ENCODE data around the gene TCAIM. TPM values are rescaled to one million over a fixed set of nuclear protein-coding genes. Genes with fewer than 3 reads are reported as not detected.

TCAIM gene
- total RNA-seq, 1 donor from 2014 or later, result 22.8 TPM

DNA sequence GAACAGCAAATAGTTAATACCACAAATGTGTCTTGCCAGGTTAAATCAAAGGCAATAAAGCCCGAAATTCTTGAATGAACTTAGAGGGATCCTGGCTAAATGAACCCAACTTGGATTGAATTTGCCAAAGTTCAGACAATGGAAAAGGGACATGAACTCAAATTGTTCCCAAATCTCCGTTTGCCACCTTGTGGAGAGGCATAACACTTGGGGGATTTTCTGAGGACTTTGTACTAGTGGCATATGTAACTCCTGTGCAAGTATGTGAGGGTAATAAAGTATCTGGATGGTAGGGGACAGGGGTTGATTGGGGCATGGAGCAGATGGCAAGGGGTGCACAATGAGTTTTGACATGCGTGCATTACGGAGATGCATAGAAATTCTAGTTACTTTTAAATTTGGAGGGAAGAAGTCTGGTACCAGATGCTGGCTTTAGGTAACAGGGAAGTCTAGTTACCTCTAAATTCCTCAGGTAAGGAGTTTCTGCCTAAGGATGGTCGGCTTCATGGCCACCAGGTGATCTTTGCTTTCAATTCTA, 1.2 kb upstream of the TCAIM start:
- peak overlapping the region; percentile 95 for H3K4me3 Mint-ChIP-seq
- DNase-seq (ENCODE audit: low spot score in 2 of 2, unreplicated experiment in 2 of 2), result no peak
- H3K27ac Mint-ChIP-seq, result peak overlapping the region; percentile 99
- peaks cover 31% of the 10 kb centered on the region for H3K4me1 Mint-ChIP-seq
- TF ChIP-seq, protein P1, sequence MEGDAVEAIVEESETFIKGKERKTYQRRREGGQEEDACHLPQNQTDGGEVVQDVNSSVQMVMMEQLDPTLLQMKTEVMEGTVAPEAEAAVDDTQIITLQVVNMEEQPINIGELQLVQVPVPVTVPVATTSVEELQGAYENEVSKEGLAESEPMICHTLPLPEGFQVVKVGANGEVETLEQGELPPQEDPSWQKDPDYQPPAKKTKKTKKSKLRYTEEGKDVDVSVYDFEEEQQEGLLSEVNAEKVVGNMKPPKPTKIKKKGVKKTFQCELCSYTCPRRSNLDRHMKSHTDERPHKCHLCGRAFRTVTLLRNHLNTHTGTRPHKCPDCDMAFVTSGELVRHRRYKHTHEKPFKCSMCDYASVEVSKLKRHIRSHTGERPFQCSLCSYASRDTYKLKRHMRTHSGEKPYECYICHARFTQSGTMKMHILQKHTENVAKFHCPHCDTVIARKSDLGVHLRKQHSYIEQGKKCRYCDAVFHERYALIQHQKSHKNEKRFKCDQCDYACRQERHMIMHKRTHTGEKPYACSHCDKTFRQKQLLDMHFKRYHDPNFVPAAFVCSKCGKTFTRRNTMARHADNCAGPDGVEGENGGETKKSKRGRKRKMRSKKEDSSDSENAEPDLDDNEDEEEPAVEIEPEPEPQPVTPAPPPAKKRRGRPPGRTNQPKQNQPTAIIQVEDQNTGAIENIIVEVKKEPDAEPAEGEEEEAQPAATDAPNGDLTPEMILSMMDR (IDR thresholded peaks at IDR 0.05; ENCODE audit: unreplicated experiment), result no peak
- no peaks in the 10 kb centered on the region for H3K36me3 Mint-ChIP-seq
- no peaks in the 10 kb centered on the region for H3K9me3 Mint-ChIP-seq
- H3K27me3 Mint-ChIP-seq (ENCODE audit: low read depth), result peaks cover 4% of the 10 kb centered on the region

- no peaks in the 10 kb centered on the region for H3K36me3 Mint-ChIP-seq
- DNase-seq (ENCODE audit: low spot score in 2 of 2, unreplicated experiment in 2 of 2), result no peak
- no peaks in the 10 kb centered on the region for H3K9me3 Mint-ChIP-seq
- no peaks in the 10 kb centered on the region for H3K27me3 Mint-ChIP-seq (ENCODE audit: low read depth)
- H3K4me1 Mint-ChIP-seq, result peaks cover 33% of the 10 kb centered on the region
- peak overlapping the region; percentile 99 for H3K27ac Mint-ChIP-seq
- TF ChIP-seq, protein P1 (IDR thresholded peaks at IDR 0.05; ENCODE audit: unreplicated experiment), result no peak
- peak overlapping the region; percentile 95 for H3K4me3 Mint-ChIP-seq
Observed at GRCh38 chr3:44338828-44339127, 212 bp downstream of the TCAIM start.

- Mint-ChIP-seq H3K4me3 (peak overlapping the region; percentile 95), H3K9me3 (no peaks in the 10 kb centered on the region), H3K27me3 (ENCODE audit: low read depth) (no peaks in the 10 kb centered on the region), H3K36me3 (no peaks in the 10 kb centered on the region), H3K4me1 (peaks cover 33% of the 10 kb centered on the region), H3K27ac (peak overlapping the region; percentile 99)
- TF ChIP-seq, protein P1 (IDR thresholded peaks at IDR 0.05; ENCODE audit: unreplicated experiment), result no peak
- no peak for DNase-seq (ENCODE audit: low spot score in 2 of 2, unreplicated experiment in 2 of 2)
Observed at GRCh38 chr3:44339181-44340057, 853 bp downstream of the TCAIM start.

GRCh38 chr3:44340058-44340395, 1.5 kb downstream of the TCAIM start:
- Mint-ChIP-seq H3K27me3 (ENCODE audit: low read depth) (no peaks in the 10 kb centered on the region), H3K27ac (peak overlapping the region; percentile 99), H3K4me1 (peaks cover 33% of the 10 kb centered on the region), H3K9me3 (no peaks in the 10 kb centered on the region), H3K36me3 (no peaks in the 10 kb centered on the region), H3K4me3 (peak overlapping the region; percentile 95)
- no peak for DNase-seq (ENCODE audit: low spot score in 2 of 2, unreplicated experiment in 2 of 2)
- TF ChIP-seq, protein P1 (IDR thresholded peaks at IDR 0.05; ENCODE audit: unreplicated experiment), result no peak

GRCh38 chr3:44342176-44342790, 3.7 kb downstream of the TCAIM start:
- no peak overlapping the region for H3K4me3 Mint-ChIP-seq
- H3K27ac Mint-ChIP-seq, result peak overlapping the region; percentile 76
- H3K4me1 Mint-ChIP-seq, result peaks cover 29% of the 10 kb centered on the region
- DNase-seq (ENCODE audit: low spot score in 2 of 2, unreplicated experiment in 2 of 2), result no peak
- no peaks in the 10 kb centered on the region for H3K36me3 Mint-ChIP-seq
- TF ChIP-seq, protein P1 (IDR thresholded peaks at IDR 0.05; ENCODE audit: unreplicated experiment), result no peak
- no peaks in the 10 kb centered on the region for H3K27me3 Mint-ChIP-seq (ENCODE audit: low read depth)
- no peaks in the 10 kb centered on the region for H3K9me3 Mint-ChIP-seq

Measured in mesothelial cell of epicardium (in vitro differentiated cells).